ENCODE data around the gene EXOC6B. TPM values are rescaled to one million over a fixed set of nuclear protein-coding genes. Genes with fewer than 3 reads are reported as not detected.

Gene EXOC6B
- total and polyA plus RNA-seq, 9 of the 15 experiments (the other 6 are each of a cell fraction or from before 2014, with no cell fraction given), result 0.28 to 4.2 (median 2.0) TPM

GRCh38 chr2:72694715-72695496 lies 130.9 kb downstream of the EXOC6B start (continued):
- no peak for TF ChIP-seq SFPQ (IDR thresholded peaks at IDR 0.05; ENCODE audit: low read depth, low read length)
- no peak for TF ChIP-seq TBP (optimal IDR thresholded peaks at IDR 0.05; ENCODE audit: low read depth, low read length)
- TF ChIP-seq MAFF (IDR thresholded peaks at IDR 0.05; ENCODE audit: low read length), result no peak
- TF ChIP-seq ETV5 (CRISPR knock-in tag; IDR thresholded peaks at IDR 0.05; ENCODE audit: low read depth), result no peak
- no peak for TF ChIP-seq MEF2A (IDR thresholded peaks at IDR 0.05; ENCODE audit: control insufficient read depth, low read depth, low read length)
- TF ChIP-seq ZNF311 (CRISPR knock-in tag; IDR thresholded peaks at IDR 0.05), result no peak
- TF ChIP-seq THAP12 (CRISPR knock-in tag; IDR thresholded peaks at IDR 0.05), result no peak
- no peak for TF ChIP-seq ETS1 (conservative IDR thresholded peaks at IDR 0.05; ENCODE audit: control insufficient read depth, low read depth, low read length)
- TF ChIP-seq ZSCAN29 (IDR thresholded peaks at IDR 0.05), result 0 out of 2 replicates have a peak, but pooled peaks have one; percentile 31
- peak; percentile 64 for TF ChIP-seq CBFA2T2 (conservative IDR thresholded peaks at IDR 0.05)
- TF ChIP-seq MEIS2 (IDR thresholded peaks at IDR 0.05; ENCODE audit: partially characterized antibody), result peak; percentile 65
- TF ChIP-seq TAF1 (IDR thresholded peaks at IDR 0.05; ENCODE audit: control insufficient read depth, extremely low read depth, insufficient read depth, low read length, severe bottlenecking), result no peak
- 0 out of 2 replicates have a peak, but pooled peaks have one; percentile 33 for TF ChIP-seq HMBOX1 (IDR thresholded peaks at IDR 0.05)
- peak; percentile 48; the same call in 1 of the 2 replicates for TF ChIP-seq CTBP1 (IDR thresholded peaks at IDR 0.05; ENCODE audit: borderline replicate concordance)
- no peak for TF ChIP-seq USF1 (CRISPR knock-in tag; IDR thresholded peaks at IDR 0.05)
- TF ChIP-seq TCF3 (CRISPR knock-in tag; IDR thresholded peaks at IDR 0.05), result peak; percentile 58
- TF ChIP-seq TBL1XR1 (IDR thresholded peaks at IDR 0.05; ENCODE audit: low read length in 2 of 2), result peak in 1 of 2 experiments; percentile 62; a peak in 1 of 4 replicates
- TF ChIP-seq SRSF1 (IDR thresholded peaks at IDR 0.05; ENCODE audit: low read depth, low read length), result no peak

All from K562 (cell line).